Hematopoietic multipotent progenitor cell treated with erythropoietin and hydrocortisone succinate and interleukin-3 and kit ligand, for 17 days (in vitro differentiated cells): ENCODE measurements around the gene GBA3.

Experiments used
- DNase-seq: peaks from one replicate; pipeline ENCODE4 v3.0.0-alpha.2; 2015; ENCODE audit warnings: low spot score

GBA3 gene

GRCh38 chr4:22695917-22696316, 3.2 kb downstream of the GBA3 start:
- no peak for DNase-seq

- DNase-seq, result no peak
These were observed 11.2 kb downstream of the GBA3 start for GRCh38 chr4:22703912-22704311.

GRCh38 chr4:22707390-22707789, 14.7 kb downstream of the GBA3 start:
- DNase-seq, result no peak

- DNase-seq, result no peak
These were observed 16.2 kb downstream of the GBA3 start for GRCh38 chr4:22708961-22709360.

GRCh38 chr4:22712105-22712504, 19.4 kb downstream of the GBA3 start:
- no peak for DNase-seq

- no peak for DNase-seq
These were observed 19.8 kb downstream of the GBA3 start for GRCh38 chr4:22712529-22712928.

GRCh38 chr4:22713841-22714240, 21.1 kb downstream of the GBA3 start:
- no peak for DNase-seq

GRCh38 chr4:22719218-22719617, 26.5 kb downstream of the GBA3 start:
- DNase-seq, result no peak

- DNase-seq, result no peak
These were observed 27.4 kb downstream of the GBA3 start for GRCh38 chr4:22720091-22720490.

- no peak for DNase-seq
These were observed 28.5 kb downstream of the GBA3 start for GRCh38 chr4:22721204-22721603.

GRCh38 chr4:22730021-22730420, 37.3 kb downstream of the GBA3 start:
- no peak for DNase-seq

- DNase-seq, result no peak
These were observed 41.1 kb downstream of the GBA3 start for GRCh38 chr4:22733816-22734215.

GRCh38 chr4:22736912-22737311, 44.2 kb downstream of the GBA3 start:
- no peak for DNase-seq

GRCh38 chr4:22739968-22740367, 47.2 kb downstream of the GBA3 start:
- no peak for DNase-seq

- DNase-seq, result no peak
These were observed 49.0 kb downstream of the GBA3 start for GRCh38 chr4:22741744-22742143.

GRCh38 chr4:22743290-22743689, 50.6 kb downstream of the GBA3 start:
- DNase-seq, result no peak

- no peak for DNase-seq
These were observed 51.8 kb downstream of the GBA3 start for GRCh38 chr4:22744478-22745062.

GRCh38 chr4:22745234-22745633, 52.5 kb downstream of the GBA3 start:
- DNase-seq, result no peak

GRCh38 chr4:22754116-22754515, 61.4 kb downstream of the GBA3 start:
- DNase-seq, result no peak

GRCh38 chr4:22762548-22762947, 69.8 kb downstream of the GBA3 start:
- DNase-seq, result no peak

GRCh38 chr4:22764183-22764582, 71.4 kb downstream of the GBA3 start:
- DNase-seq, result no peak

GRCh38 chr4:22766068-22766467, 73.3 kb downstream of the GBA3 start:
- no peak for DNase-seq

GRCh38 chr4:22778547-22779163, 85.9 kb downstream of the GBA3 start:
- DNase-seq, result no peak

- DNase-seq, result no peak
These were observed 87.6 kb downstream of the GBA3 start for GRCh38 chr4:22780317-22780716.
